GM12875 (cell line): ENCODE measurements around the gene CA7.

ENCODE experiments used
- H3K4me3 ChIP-seq: one replicate; pipeline ENCODE4 v1.5.1; 2011; ENCODE audit warnings: low read depth, low read length, control low read depth
- TF ChIP-seq, protein P1 (sequence below): IDR thresholded peaks from 2 replicates; pipeline ENCODE4 v1.5.1; 2011; ENCODE audit warnings: low read depth, mild to moderate bottlenecking, control low read depth, inconsistent platforms, low read length, moderate library complexity, borderline replicate concordance; ENCODE audit not compliant: insufficient read depth

Gene CA7

DNA sequence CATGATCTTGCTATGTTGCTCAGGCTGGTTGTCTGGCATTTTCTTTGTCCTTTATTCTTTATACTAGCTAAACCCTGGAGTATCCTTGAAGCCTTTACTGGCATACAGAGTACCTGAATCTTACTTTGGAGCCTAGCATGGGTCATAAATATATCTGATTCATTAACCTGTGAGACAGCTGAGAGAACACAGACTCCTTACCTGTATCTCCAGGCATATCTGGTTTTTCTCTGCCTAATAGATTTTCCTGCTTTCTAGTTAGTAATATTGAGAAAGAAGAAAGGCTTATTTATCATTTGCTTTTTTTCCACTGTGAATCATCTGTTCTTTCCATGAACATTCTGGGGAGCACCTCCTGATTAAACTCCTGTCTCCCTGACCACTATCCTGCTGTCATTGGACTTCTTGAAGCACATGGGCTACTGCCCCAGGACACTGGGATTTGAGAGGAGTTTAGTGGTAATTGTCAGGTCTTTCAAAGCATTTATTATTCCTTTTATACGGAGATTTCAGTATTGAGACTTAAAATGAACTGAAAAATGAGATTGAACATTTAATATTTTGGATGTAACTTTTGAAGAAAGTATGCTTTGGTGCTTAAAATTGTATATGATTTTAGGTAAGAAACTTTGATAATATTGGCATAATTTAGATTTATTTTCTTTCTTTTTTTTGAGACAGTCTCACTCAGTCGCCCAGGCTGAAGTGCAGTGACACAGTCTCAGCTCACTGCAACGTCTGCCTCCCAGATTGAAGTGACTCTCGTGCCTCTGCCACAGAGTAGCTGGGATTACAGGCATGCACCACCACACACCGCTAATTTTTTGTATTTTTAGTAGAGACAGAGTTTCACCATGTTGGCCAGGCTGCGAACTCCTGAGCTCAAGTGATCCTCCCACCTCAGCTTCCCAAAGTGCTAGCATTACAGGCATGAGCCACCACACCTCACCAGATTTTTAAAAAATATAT lies 44.7 kb downstream of the CA7 start:
- TF ChIP-seq, protein P1, sequence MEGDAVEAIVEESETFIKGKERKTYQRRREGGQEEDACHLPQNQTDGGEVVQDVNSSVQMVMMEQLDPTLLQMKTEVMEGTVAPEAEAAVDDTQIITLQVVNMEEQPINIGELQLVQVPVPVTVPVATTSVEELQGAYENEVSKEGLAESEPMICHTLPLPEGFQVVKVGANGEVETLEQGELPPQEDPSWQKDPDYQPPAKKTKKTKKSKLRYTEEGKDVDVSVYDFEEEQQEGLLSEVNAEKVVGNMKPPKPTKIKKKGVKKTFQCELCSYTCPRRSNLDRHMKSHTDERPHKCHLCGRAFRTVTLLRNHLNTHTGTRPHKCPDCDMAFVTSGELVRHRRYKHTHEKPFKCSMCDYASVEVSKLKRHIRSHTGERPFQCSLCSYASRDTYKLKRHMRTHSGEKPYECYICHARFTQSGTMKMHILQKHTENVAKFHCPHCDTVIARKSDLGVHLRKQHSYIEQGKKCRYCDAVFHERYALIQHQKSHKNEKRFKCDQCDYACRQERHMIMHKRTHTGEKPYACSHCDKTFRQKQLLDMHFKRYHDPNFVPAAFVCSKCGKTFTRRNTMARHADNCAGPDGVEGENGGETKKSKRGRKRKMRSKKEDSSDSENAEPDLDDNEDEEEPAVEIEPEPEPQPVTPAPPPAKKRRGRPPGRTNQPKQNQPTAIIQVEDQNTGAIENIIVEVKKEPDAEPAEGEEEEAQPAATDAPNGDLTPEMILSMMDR = no peak
- H3K4me3 ChIP-seq = no peak overlapping the region

DNA sequence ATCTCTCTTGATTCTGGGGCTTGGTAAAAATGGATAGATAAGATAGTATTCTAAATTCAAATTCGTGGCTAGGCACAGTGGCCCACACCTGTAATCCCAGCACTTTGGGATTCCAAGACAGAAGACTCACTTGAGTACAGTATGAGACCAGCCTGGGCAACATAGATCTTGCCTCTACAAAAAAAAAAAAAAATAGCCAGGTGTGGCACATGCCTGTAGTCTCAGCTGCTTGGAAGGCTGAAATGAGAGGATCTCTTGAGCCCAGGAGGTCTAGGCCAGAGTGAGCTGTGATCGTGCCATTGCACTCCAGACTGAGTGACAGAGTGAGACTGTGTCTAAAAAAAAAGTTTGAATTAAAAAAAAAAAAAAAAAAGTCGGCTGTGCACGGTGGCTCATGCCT lies 45.4 kb downstream of the CA7 start:
- TF ChIP-seq, protein P1 = no peak
- H3K4me3 ChIP-seq = no peak overlapping the region

DNA sequence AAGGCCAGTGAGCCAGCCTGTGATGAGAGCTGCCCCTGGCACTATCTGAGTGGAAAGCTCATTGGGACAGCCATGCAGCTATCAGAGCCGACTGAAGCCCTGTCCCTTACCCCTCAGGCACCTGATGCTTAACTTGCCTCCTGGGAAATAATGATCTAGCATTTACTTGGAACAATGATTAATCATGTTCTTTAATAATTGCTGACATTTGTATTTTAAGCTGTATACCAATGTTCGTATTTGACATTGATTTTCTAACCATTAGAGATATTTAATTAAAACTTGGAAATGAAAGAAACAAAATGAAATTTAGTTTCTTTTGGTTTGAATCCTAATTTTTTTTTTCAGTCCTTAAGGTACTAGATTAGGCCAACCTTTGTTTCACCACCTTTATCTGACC lies 46.6 kb downstream of the CA7 start:
- TF ChIP-seq, protein P1 = no peak
- H3K4me3 ChIP-seq = no peak overlapping the region

DNA sequence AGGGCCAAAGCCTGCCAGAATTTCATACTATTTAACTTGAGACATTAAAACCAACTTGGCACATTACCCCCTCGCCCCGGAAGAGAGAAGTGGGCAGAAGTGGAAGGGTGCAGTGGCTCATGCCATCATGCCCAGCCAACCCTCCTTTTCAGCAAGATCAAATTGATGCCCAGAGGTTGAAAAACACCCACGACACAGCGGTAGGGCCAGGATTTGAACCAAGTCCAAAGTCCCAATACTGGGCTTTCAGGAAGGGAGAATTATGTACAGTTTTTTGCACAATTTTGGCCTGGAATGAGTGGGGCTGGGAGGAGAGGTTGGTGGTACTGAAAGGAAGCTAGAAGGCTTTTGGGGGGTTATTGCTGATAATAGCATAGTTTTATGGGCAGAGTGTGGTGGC lies 47.1 kb downstream of the CA7 start:
- TF ChIP-seq, protein P1 = no peak
- H3K4me3 ChIP-seq = no peak overlapping the region

DNA sequence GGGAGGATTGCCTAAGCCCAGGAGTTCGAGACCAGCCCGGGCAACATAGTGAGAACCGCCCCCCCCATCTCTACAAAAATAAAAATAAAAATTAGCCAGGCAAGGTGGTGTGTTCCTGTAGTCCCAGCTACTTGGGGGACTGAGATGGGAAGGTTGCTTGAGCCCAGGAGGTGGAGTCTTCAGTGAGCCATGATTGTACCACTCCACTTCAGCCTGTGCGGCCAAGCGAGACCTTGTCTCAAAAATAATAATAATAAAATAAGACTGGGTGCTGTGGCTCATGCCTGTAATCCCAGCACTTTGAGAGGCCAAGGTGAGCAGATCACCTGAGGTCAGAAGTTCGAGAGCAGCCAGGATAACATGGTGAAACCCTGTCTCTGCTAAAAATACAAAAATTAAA lies 47.6 kb downstream of the CA7 start:
- H3K4me3 ChIP-seq = no peak overlapping the region
- TF ChIP-seq, protein P1 = no peak

DNA sequence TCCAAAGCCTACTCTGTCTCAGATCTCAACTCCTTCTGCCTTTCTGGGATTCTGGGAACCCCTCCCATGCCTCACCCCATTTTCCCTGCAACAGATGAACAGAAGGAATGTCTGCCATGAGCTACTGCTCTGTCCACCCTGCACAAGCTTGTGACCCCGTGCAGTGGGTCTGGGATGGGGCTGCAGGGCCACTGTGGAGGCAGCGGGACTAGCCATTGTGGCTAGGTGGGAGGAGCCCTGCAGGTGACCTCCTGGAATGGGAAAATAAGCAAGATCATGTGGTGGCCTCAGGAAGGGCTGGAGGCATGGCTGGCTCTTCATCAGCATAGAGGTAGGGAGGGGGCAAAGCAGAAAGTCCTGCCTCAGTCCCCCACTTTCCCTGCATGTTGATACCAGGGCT lies 49.8 kb downstream of the CA7 start:
- H3K4me3 ChIP-seq = no peak overlapping the region
- TF ChIP-seq, protein P1 = no peak
